Activated CD8-positive, alpha-beta memory T cell treated with anti-CD3 and anti-CD28 coated beads, Interleukin-2, amount 10 ng/mL, durations not matched to agents 7 days and 5 days (primary cell): ENCODE data around the gene SLC22A16. TPM values are rescaled to one million over a fixed set of nuclear protein-coding genes. Genes with fewer than 3 reads are reported as not detected.
"Not testable (repeated sequence)": the region's sequence is repeated elsewhere in the genome, so short reads cannot be mapped to it uniquely, and the experiment has no call there.

Experiments
- ATAC-seq: fragments of 150-1000 bp; cut with Tn5 transposase; one replicate; pipeline ENCODE4 v1.10.0; 2021; ENCODE audit warnings: moderate library complexity
- CTCF ChIA-PET: fragments of 350-600 bp; sonication (Branson Sonifier 250); formaldehyde crosslinking; loops from one replicate; lab custom pipeline; 2021; ENCODE audit warnings: antibody characterized with exemption; lab: Charles Lee
- DNase-seq: peaks from one replicate; pipeline ENCODE4 v3.0.0-alpha.2; 2020
- H3K27ac Mint-ChIP-seq: one replicate; pipeline ENCODE4 v1.8.0; 2021; ENCODE audit warnings: mild to moderate bottlenecking, mixed read lengths
- H3K27me3 Mint-ChIP-seq: one replicate; pipeline ENCODE4 v1.8.0; 2021; ENCODE audit warnings: mixed read lengths
- H3K36me3 Mint-ChIP-seq: one replicate; pipeline ENCODE4 v1.8.0; 2021; ENCODE audit warnings: mild to moderate bottlenecking, mixed read lengths
- H3K4me1 Mint-ChIP-seq: one replicate; pipeline ENCODE4 v1.8.0; 2021; ENCODE audit warnings: mixed read lengths
- H3K4me3 Mint-ChIP-seq: one replicate; pipeline ENCODE4 v1.8.0; 2021; ENCODE audit warnings: mild to moderate bottlenecking, moderate library complexity, mixed read lengths
- H3K9me3 Mint-ChIP-seq: one replicate; pipeline ENCODE4 v1.8.0; 2022; ENCODE audit warnings: low read depth, mixed read lengths
- total RNA-seq, 2 experiments: library from RNA; stranded (reverse); gene quantifications; one replicate each; pipeline ENCODE4 v1.2.3, GENCODE V29; 2021

The SLC22A16 gene
- total RNA-seq, 2 experiments from 2014 or later = not detected

GRCh38 chr6:110509617-110510241, 33.3 kb upstream of the SLC22A16 start:
- no peak overlapping the region for H3K4me3 Mint-ChIP-seq
- DNase-seq = no peak
- no peaks in the 10 kb centered on the region for H3K36me3 Mint-ChIP-seq
- H3K27me3 Mint-ChIP-seq = peaks cover 23% of the 10 kb centered on the region
- H3K27ac Mint-ChIP-seq = no peak overlapping the region
- H3K9me3 Mint-ChIP-seq = no peaks in the 10 kb centered on the region
- H3K4me1 Mint-ChIP-seq = no peaks in the 10 kb centered on the region
- CTCF ChIA-PET = no interaction called here
- ATAC-seq = no peak

- H3K4me1 Mint-ChIP-seq, ATAC-seq, H3K27ac Mint-ChIP-seq, H3K4me3 Mint-ChIP-seq, H3K36me3 Mint-ChIP-seq, H3K9me3 Mint-ChIP-seq, CTCF ChIA-PET: not testable (repeated sequence)
- peaks cover 22% of the 10 kb centered on the region for H3K27me3 Mint-ChIP-seq
- DNase-seq = peak; percentile 2
Observed at GRCh38 chr6:110504891-110505290, 28.5 kb upstream of the SLC22A16 start.

- DNase-seq = peak; percentile 5
- Mint-ChIP-seq H3K36me3 (no peaks in the 10 kb centered on the region), H3K27me3 (peaks cover 22% of the 10 kb centered on the region), H3K4me3 (no peak overlapping the region), H3K27ac (no peak overlapping the region), H3K9me3 (no peaks in the 10 kb centered on the region), H3K4me1 (no peaks in the 10 kb centered on the region)
- ATAC-seq = no peak
- CTCF ChIA-PET = no interaction called here
Observed at GRCh38 chr6:110495949-110496348, 19.5 kb upstream of the SLC22A16 start.

GRCh38 chr6:110493253-110493800, 16.9 kb upstream of the SLC22A16 start:
- H3K9me3 Mint-ChIP-seq = no peaks in the 10 kb centered on the region
- H3K27ac Mint-ChIP-seq = no peak overlapping the region
- peaks cover 36% of the 10 kb centered on the region for H3K27me3 Mint-ChIP-seq
- H3K36me3 Mint-ChIP-seq = no peaks in the 10 kb centered on the region
- H3K4me1 Mint-ChIP-seq = no peaks in the 10 kb centered on the region
- DNase-seq (no peak), ATAC-seq (no peak)
- H3K4me3 Mint-ChIP-seq = no peak overlapping the region
- CTCF ChIA-PET = no interaction called here

GRCh38 chr6:110492584-110492983, 16.2 kb upstream of the SLC22A16 start:
- CTCF ChIA-PET = no interaction called here
- no peaks in the 10 kb centered on the region for H3K36me3 Mint-ChIP-seq
- no peak for ATAC-seq

GRCh38 chr6:110491644-110492317, 15.4 kb upstream of the SLC22A16 start:
- CTCF ChIA-PET = no interaction called here
- DNase-seq (peak; percentile 33), ATAC-seq (no peak)
- no peaks in the 10 kb centered on the region for H3K4me1 Mint-ChIP-seq
- H3K9me3 Mint-ChIP-seq = no peaks in the 10 kb centered on the region
- H3K36me3 Mint-ChIP-seq = no peaks in the 10 kb centered on the region
- no peak overlapping the region for H3K27ac Mint-ChIP-seq
- peaks cover 37% of the 10 kb centered on the region for H3K27me3 Mint-ChIP-seq
- H3K4me3 Mint-ChIP-seq = no peak overlapping the region

More at GRCh38 chr6:110492584-110492983, 16.2 kb upstream of the SLC22A16 start:
- Mint-ChIP-seq H3K27ac (no peak overlapping the region), H3K4me3 (no peak overlapping the region), H3K9me3 (no peaks in the 10 kb centered on the region), H3K27me3 (peaks cover 35% of the 10 kb centered on the region), H3K4me1 (no peaks in the 10 kb centered on the region)
- peak; percentile 21 for DNase-seq

- H3K36me3 Mint-ChIP-seq = no peaks in the 10 kb centered on the region
- no peak overlapping the region for H3K4me3 Mint-ChIP-seq
- H3K27me3 Mint-ChIP-seq = peaks cover 38% of the 10 kb centered on the region
- CTCF ChIA-PET = no interaction called here
- H3K27ac Mint-ChIP-seq = no peak overlapping the region
- DNase-seq (peak; percentile 3), ATAC-seq (no peak)
- no peaks in the 10 kb centered on the region for H3K4me1 Mint-ChIP-seq
- H3K9me3 Mint-ChIP-seq = no peaks in the 10 kb centered on the region
Observed at GRCh38 chr6:110491299-110491643, 14.9 kb upstream of the SLC22A16 start.

- CTCF ChIA-PET = no interaction called here
- H3K4me3 Mint-ChIP-seq = no peak overlapping the region
- DNase-seq (peak; percentile 8), ATAC-seq (no peak)
- H3K27me3 Mint-ChIP-seq = peaks cover 46% of the 10 kb centered on the region
- no peaks in the 10 kb centered on the region for H3K36me3 Mint-ChIP-seq
- H3K27ac Mint-ChIP-seq = no peak overlapping the region
- H3K9me3 Mint-ChIP-seq = no peaks in the 10 kb centered on the region
- H3K4me1 Mint-ChIP-seq = no peaks in the 10 kb centered on the region
Observed at GRCh38 chr6:110490110-110490509, 13.7 kb upstream of the SLC22A16 start.

- no peaks in the 10 kb centered on the region for H3K4me1 Mint-ChIP-seq
- H3K27me3 Mint-ChIP-seq = peaks cover 55% of the 10 kb centered on the region
- H3K4me3 Mint-ChIP-seq = no peak overlapping the region
- ATAC-seq (no peak), DNase-seq (peak; percentile 23)
- no peak overlapping the region for H3K27ac Mint-ChIP-seq
- CTCF ChIA-PET = no interaction called here
- no peaks in the 10 kb centered on the region for H3K9me3 Mint-ChIP-seq
- no peaks in the 10 kb centered on the region for H3K36me3 Mint-ChIP-seq
Observed at GRCh38 chr6:110488606-110489190, 12.3 kb upstream of the SLC22A16 start.

- H3K9me3 Mint-ChIP-seq, H3K4me3 Mint-ChIP-seq, H3K27ac Mint-ChIP-seq, H3K36me3 Mint-ChIP-seq, ATAC-seq, H3K4me1 Mint-ChIP-seq, CTCF ChIA-PET: not testable (repeated sequence)
- DNase-seq = peak; percentile 9
- peaks cover 55% of the 10 kb centered on the region for H3K27me3 Mint-ChIP-seq
Observed at GRCh38 chr6:110487968-110488381, 11.6 kb upstream of the SLC22A16 start.

- H3K27ac Mint-ChIP-seq = no peak overlapping the region
- DNase-seq = peak; percentile 27
- H3K27me3 Mint-ChIP-seq = peaks cover 51% of the 10 kb centered on the region
- no peaks in the 10 kb centered on the region for H3K9me3 Mint-ChIP-seq
- no peak for ATAC-seq
- no peaks in the 10 kb centered on the region for H3K4me1 Mint-ChIP-seq
- H3K36me3 Mint-ChIP-seq = no peaks in the 10 kb centered on the region
- no peak overlapping the region for H3K4me3 Mint-ChIP-seq
- CTCF ChIA-PET = no interaction called here
Observed at GRCh38 chr6:110486756-110487155, 10.3 kb upstream of the SLC22A16 start.

- no peaks in the 10 kb centered on the region for H3K4me1 Mint-ChIP-seq
- no peaks in the 10 kb centered on the region for H3K9me3 Mint-ChIP-seq
- CTCF ChIA-PET = no interaction called here
- no peak overlapping the region for H3K4me3 Mint-ChIP-seq
- H3K36me3 Mint-ChIP-seq = no peaks in the 10 kb centered on the region
- DNase-seq = no peak
- H3K27me3 Mint-ChIP-seq = peaks cover 47% of the 10 kb centered on the region
- ATAC-seq = no peak
- no peak overlapping the region for H3K27ac Mint-ChIP-seq
Observed at GRCh38 chr6:110485491-110485890, 9.1 kb upstream of the SLC22A16 start.

- H3K36me3 Mint-ChIP-seq = no peaks in the 10 kb centered on the region
- DNase-seq (peak; percentile 14), ATAC-seq (no peak)
- CTCF ChIA-PET = no interaction called here
- no peaks in the 10 kb centered on the region for H3K4me1 Mint-ChIP-seq
- H3K9me3 Mint-ChIP-seq = no peaks in the 10 kb centered on the region
- no peak overlapping the region for H3K4me3 Mint-ChIP-seq
- H3K27ac Mint-ChIP-seq = no peak overlapping the region
- peaks cover 48% of the 10 kb centered on the region for H3K27me3 Mint-ChIP-seq
Observed at GRCh38 chr6:110484321-110484720, 7.9 kb upstream of the SLC22A16 start.
